SK-N-SH (cell line): Measurements from ENCODE around the gene IL6ST. TPM values are rescaled to one million over a fixed set of nuclear protein-coding genes. Genes with fewer than 3 reads are reported as not detected.

ENCODE experiments used
- CTCF ChIA-PET: fragments of 300-600, 350-600 bp; formaldehyde crosslinking; extraction: SDS; loops from one replicate; lab custom pipeline; 2021; lab: Yijun Ruan, JAX
- POLR2A ChIA-PET: fragments of 350-600 bp; sonication (Branson Sonifier 250); formaldehyde crosslinking; extraction: SDS; loops from one replicate; lab custom pipeline; 2020; ENCODE audit warnings: antibody characterized with exemption, inconsistent platforms; lab: Yijun Ruan, JAX
- DNase-seq: peaks from one replicate; pipeline ENCODE4 v3.0.0; 2012
- H2AFZ ChIP-seq: fragments of 200-600 bp; sonication (generic); 2 replicates; pipeline ENCODE4 v1.8.1; 2016; ENCODE audit warnings: antibody characterized with exemption, mild to moderate bottlenecking, low read depth
- H3F3A ChIP-seq: fragments of 200-600 bp; sonication (generic); replicated peaks from 2 replicates; pipeline ENCODE3; 2016; ENCODE audit warnings: antibody characterized with exemption, mild to moderate bottlenecking; ENCODE audit not compliant: insufficient read depth
- H3K27ac ChIP-seq, 2 experiments: fragments of 200-500 bp in 1 of 2; fragments of 200-600 bp in 1 of 2; sonication (Bioruptor generic) in 1 of 2; sonication (generic), shearing (Covaris generic) in 1 of 2; 2 replicates each; pipeline versions ENCODE4 v1.5.1 to v1.6.1; 2014 to 2016; ENCODE audit warnings: low read depth in 2 of 2, inconsistent platforms in 1 of 2, low read length in 1 of 2, mild to moderate bottlenecking in 1 of 2, mixed read lengths in 1 of 2
- H3K27me3 ChIP-seq: fragments of 200-600 bp; sonication (generic), shearing (Covaris generic); 2 replicates; pipeline ENCODE4 v1.6.1; 2016; ENCODE audit warnings: mixed run types; ENCODE audit not compliant: insufficient read depth
- H3K36me3 ChIP-seq, 2 experiments: fragments of 200-500 bp in 1 of 2; fragments of 200-600 bp in 1 of 2; sonication (Bioruptor generic) in 1 of 2; sonication (generic) in 1 of 2; replicated peaks in 1 of 2; 2 replicates each; pipeline versions ENCODE3 to v1.5.1; 2014 to 2016; ENCODE audit warnings: low read length in 1 of 2, mild to moderate bottlenecking in 1 of 2; ENCODE audit not compliant: insufficient read depth in 2 of 2, control insufficient read depth in 1 of 2
- H3K4me1 ChIP-seq, 2 experiments: fragments of 200-500 bp in 1 of 2; fragments of 200-600 bp in 1 of 2; sonication (Bioruptor generic) in 1 of 2; sonication (generic), shearing (Covaris generic) in 1 of 2; 2 replicates each; pipeline versions ENCODE4 v1.5.1 to v1.6.1; 2014 to 2016; ENCODE audit warnings: low read depth in 1 of 2, low read length in 1 of 2, mixed run types in 1 of 2; ENCODE audit not compliant: insufficient read depth in 2 of 2, control insufficient read depth in 1 of 2
- H3K4me2 ChIP-seq: fragments of 200-600 bp; sonication (generic), shearing (Covaris generic); 2 replicates; pipeline ENCODE4 v1.6.1; 2017; ENCODE audit warnings: mixed run types
- H3K4me3 ChIP-seq, 2 experiments: fragments of 200-500 bp in 1 of 2; fragments of 200-600 bp in 1 of 2; sonication (Bioruptor generic) in 1 of 2; sonication (generic), shearing (Covaris generic) in 1 of 2; 2 replicates each; pipeline versions ENCODE4 v1.5.1 to v1.8.1; 2014 to 2016; ENCODE audit warnings: low read depth in 2 of 2, inconsistent platforms in 1 of 2, low read length in 1 of 2, mild to moderate bottlenecking in 1 of 2, mixed read lengths in 1 of 2, moderate library complexity in 1 of 2
- H3K79me2 ChIP-seq: fragments of 200-600 bp; sonication (generic); 2 replicates; pipeline ENCODE4 v1.8.1; 2017; ENCODE audit warnings: mild to moderate bottlenecking; ENCODE audit not compliant: insufficient read depth
- H3K9ac ChIP-seq: fragments of 200-600 bp; sonication (generic); 2 replicates; pipeline ENCODE4 v1.6.1; 2017; ENCODE audit warnings: mixed run types
- H3K9me2 ChIP-seq: fragments of 200-600 bp; sonication (generic); 2 replicates; pipeline ENCODE4 v1.6.1; 2017; ENCODE audit warnings: mixed run types
- H3K9me3 ChIP-seq: fragments of 200-600 bp; sonication (generic); 2 replicates; pipeline ENCODE4 v1.6.1; 2017; ENCODE audit warnings: mixed run types, mild to moderate bottlenecking, moderate library complexity
- H4K20me1 ChIP-seq: fragments of 200-600 bp; sonication (generic); 2 replicates; pipeline ENCODE4 v1.6.1; 2017; ENCODE audit warnings: mild to moderate bottlenecking, mixed run types; ENCODE audit not compliant: insufficient read depth
- CHD2 ChIP-seq: fragments of 150-350 bp; IDR thresholded peaks from 2 replicates; pipeline ENCODE4 v1.6.1; 2018; ENCODE audit warnings: low read length; ENCODE audit not compliant: partially characterized antibody
- EP300 ChIP-seq, 2 experiments: IDR thresholded peaks; 2 replicates each; pipeline versions ENCODE4 v1.4.0 to v1.6.1; 2012; ENCODE audit warnings: borderline replicate concordance in 1 of 2, low read depth in 1 of 2, low read length in 1 of 2
- EZH2phosphoT487 ChIP-seq: fragments of 200-600 bp; sonication (generic); IDR thresholded peaks from 2 replicates; pipeline ENCODE4 v1.6.1; 2017; ENCODE audit warnings: low read depth, mixed run types, mild to moderate bottlenecking, antibody characterized with exemption, moderate library complexity, borderline replicate concordance
- FOSL2 ChIP-seq: IDR thresholded peaks from 2 replicates; pipeline ENCODE4 v1.4.0; 2012; ENCODE audit warnings: low read depth, mild to moderate bottlenecking, moderate library complexity, borderline replicate concordance
- JUND ChIP-seq: IDR thresholded peaks from 2 replicates; pipeline ENCODE4 v1.4.0; 2012
- PBX3 ChIP-seq: IDR thresholded peaks from 2 replicates; pipeline ENCODE4; 2012
- RAD21 ChIP-seq: IDR thresholded peaks from 2 replicates; pipeline ENCODE4 v1.6.1; 2012; ENCODE audit warnings: mild to moderate bottlenecking, low read length
- RXRA ChIP-seq: IDR thresholded peaks from 2 replicates; pipeline ENCODE4 v1.4.0; 2012; ENCODE audit warnings: low read depth, mild to moderate bottlenecking, borderline replicate concordance
- TAF1 ChIP-seq: IDR thresholded peaks from 2 replicates; pipeline ENCODE4 v1.6.1; 2012; ENCODE audit warnings: low read depth, mild to moderate bottlenecking, low read length, moderate library complexity, borderline replicate concordance
- TCF12 ChIP-seq: IDR thresholded peaks from 2 replicates; pipeline ENCODE4 v1.4.0; 2012
- USF1 ChIP-seq: IDR thresholded peaks from 2 replicates; pipeline ENCODE4 v1.4.0; 2012; ENCODE audit warnings: low read depth, borderline replicate concordance
- USF2 ChIP-seq: fragments of 150-350 bp; IDR thresholded peaks from 2 replicates; pipeline ENCODE4 v1.6.1; 2017; ENCODE audit warnings: antibody characterized with exemption, low read length, low read depth, borderline replicate concordance
- WGBS: methylation state at CpG from one replicate; pipeline ENCODE4 v1.1.6; 2017; ENCODE audit warnings: low lambda C conversion rate; 5-methylcytosine and 5-hydroxymethylcytosine counted together
- polyA plus RNA-seq, 3 experiments: library from polyadenylated mRNA; depleted of rRNA; stranded (reverse); fragments of >200 nt; gene quantifications; 2 replicates each; pipeline ENCODE4 v1.2.3, GENCODE V29; 2012
- TF ChIP-seq, protein P1 (sequence below): fragments of 150-350 bp; IDR thresholded peaks from 2 replicates; pipeline ENCODE4 v1.6.1; 2016; ENCODE audit warnings: mild to moderate bottlenecking, low read depth, low read length

The IL6ST gene
- polyA plus RNA-seq, 1 of the 3 experiments (the other 2 are of a cell fraction), result 16.0 TPM

GRCh38 chr5:56028708-56029107 lies 33.9 kb upstream of the IL6ST start:
- POLR2A ChIA-PET, result no interaction called here
- Histone ChIP-seq H2AFZ (no peak overlapping the region), H3K4me3 (no peak overlapping the region), H3F3A (peaks cover 6% of the 10 kb centered on the region), H3K36me3 (no peaks in the 10 kb centered on the region), H3K4me1 (no peaks in the 10 kb centered on the region)
- TF ChIP-seq TAF1 (no peak), CHD2 (no peak), USF1 (no peak), EP300 (IDR thresholded peaks at IDR 0.05; ENCODE audit: borderline replicate concordance in 1 of 2, low read depth in 1 of 2, low read length in 1 of 2) (no peak), EZH2phosphoT487 (no peak), TCF12 (no peak), RXRA (no peak), FOSL2 (no peak)
- TF ChIP-seq, protein P1, sequence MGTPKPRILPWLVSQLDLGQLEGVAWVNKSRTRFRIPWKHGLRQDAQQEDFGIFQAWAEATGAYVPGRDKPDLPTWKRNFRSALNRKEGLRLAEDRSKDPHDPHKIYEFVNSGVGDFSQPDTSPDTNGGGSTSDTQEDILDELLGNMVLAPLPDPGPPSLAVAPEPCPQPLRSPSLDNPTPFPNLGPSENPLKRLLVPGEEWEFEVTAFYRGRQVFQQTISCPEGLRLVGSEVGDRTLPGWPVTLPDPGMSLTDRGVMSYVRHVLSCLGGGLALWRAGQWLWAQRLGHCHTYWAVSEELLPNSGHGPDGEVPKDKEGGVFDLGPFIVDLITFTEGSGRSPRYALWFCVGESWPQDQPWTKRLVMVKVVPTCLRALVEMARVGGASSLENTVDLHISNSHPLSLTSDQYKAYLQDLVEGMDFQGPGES, result no peak
- TF ChIP-seq, all 33 proteins: peak for 0
- Histone ChIP-seq H3K27ac (no peak overlapping the region), H4K20me1 (no peaks in the 10 kb centered on the region), H3K9me3 (no peaks in the 10 kb centered on the region), H3K9ac (no peak overlapping the region), H3K4me2 (no peak overlapping the region), H3K27me3 (no peaks in the 10 kb centered on the region), H3K9me2 (no peaks in the 10 kb centered on the region), H3K79me2 (no peaks in the 10 kb centered on the region)
- 97% methylated on average over 5 of the region's 6 CpGs for WGBS
- no peak for DNase-seq
- CTCF ChIA-PET, result interaction anchor here (0.6 kb wide), 1 partner anchor 22 kb away, joined by 3 read pairs; no protein-coding TSS in a partner anchor

GRCh38 chr5:56026863-56027300 lies 32.1 kb upstream of the IL6ST start:
- no peak overlapping the region for H3K4me2 ChIP-seq
- POLR2A ChIA-PET, result no interaction called here
- no peaks in the 10 kb centered on the region for H4K20me1 ChIP-seq
- H3K79me2 ChIP-seq, result no peaks in the 10 kb centered on the region
- no peak overlapping the region for H2AFZ ChIP-seq
- no peaks in the 10 kb centered on the region for H3K4me1 ChIP-seq
- CTCF ChIA-PET, result no interaction called here
- no peak for DNase-seq
- TF ChIP-seq PBX3 (peak; percentile 55), USF1 (peak; percentile 27; the same call in 1 of the 2 replicates), RAD21 (no peak), USF2 (no peak), TCF12 (0 out of 2 replicates have a peak, but pooled peaks have one; percentile 26), JUND (peak; percentile 48; the same call in 1 of the 2 replicates), FOSL2 (peak; percentile 67; the same call in 1 of the 2 replicates)
- TF ChIP-seq, all 33 proteins: peak for 5
- no peaks in the 10 kb centered on the region for H3K36me3 ChIP-seq
- peaks cover 6% of the 10 kb centered on the region for H3F3A ChIP-seq
- H3K27ac ChIP-seq, result 0 out of 4 replicates have a peak overlapping the region, but pooled peaks of 1 of the 2 experiments have one; percentile 25
- no peak overlapping the region for H3K4me3 ChIP-seq
- no peak overlapping the region for H3K9ac ChIP-seq
- no peaks in the 10 kb centered on the region for H3K27me3 ChIP-seq
- 79% methylated on average over 3 of the region's 3 CpGs for WGBS
- no peaks in the 10 kb centered on the region for H3K9me2 ChIP-seq
- H3K9me3 ChIP-seq, result no peaks in the 10 kb centered on the region
